ENCODE data around the gene BBS9. TPM values are rescaled to one million over a fixed set of nuclear protein-coding genes. Genes with fewer than 3 reads are reported as not detected.

The BBS9 gene
- total and polyA plus RNA-seq, 9 of the 15 experiments (the other 6 are each of a cell fraction or from before 2014, with no cell fraction given): 0.77 to 3.3 (median 2.4) TPM

GRCh38 chr7:33632840-33633525 is 503.6 kb downstream of the BBS9 start:
- no peaks in the 10 kb centered on the region for H3K27me3 ChIP-seq (ENCODE audit: control insufficient read depth in 2 of 2, insufficient read depth in 2 of 2, low read length in 2 of 2)
- ATAC-seq (no peak), DNase-seq (ENCODE audit: extremely low read depth in 1 of 4, low spot score in 3 of 4) (no peak), FAIRE-seq (no peak)
- H2AFZ ChIP-seq (ENCODE audit: low read depth, low read length): no peak overlapping the region
- H3K9ac ChIP-seq (ENCODE audit: insufficient read depth in 1 of 2, low read depth in 2 of 2, low read length in 2 of 2): no peak overlapping the region
- no peak overlapping the region for H3K4me3 ChIP-seq
- no peaks in the 10 kb centered on the region for H3K79me2 ChIP-seq (ENCODE audit: control insufficient read depth, insufficient read depth, low read length)
- H3K4me2 ChIP-seq (ENCODE audit: insufficient read depth, low read length): no peak overlapping the region
- H3K9me3 ChIP-seq (replicated peaks; ENCODE audit: control insufficient read depth, insufficient read depth, low read depth, low read length): no peaks in the 10 kb centered on the region
- TF ChIP-seq RCOR1 (IDR thresholded peaks at IDR 0.05; ENCODE audit: borderline replicate concordance in 1 of 2, low read depth in 2 of 2, low read length in 2 of 2) (no peak), YY1 (IDR thresholded peaks at IDR 0.05; ENCODE audit: borderline replicate concordance in 1 of 3, control insufficient read depth in 1 of 3, extremely low read depth in 1 of 3, insufficient read depth in 3 of 3, insufficient read length in 1 of 3, insufficient replicate concordance in 2 of 3, low read depth in 1 of 3, low read length in 2 of 3) (no peak), TARDBP (IDR thresholded peaks at IDR 0.05) (no peak), KLF10 (CRISPR knock-in tag; IDR thresholded peaks at IDR 0.05) (no peak), ZNF436 (CRISPR knock-in tag; IDR thresholded peaks at IDR 0.05) (no peak), CUX1 (CRISPR knock-in tag; IDR thresholded peaks at IDR 0.05) (no peak), TEAD1 (CRISPR knock-in tag; IDR thresholded peaks at IDR 0.05) (no peak), TAF9B (IDR thresholded peaks at IDR 0.05; ENCODE audit: partially characterized antibody) (no peak), TBL1XR1 (IDR thresholded peaks at IDR 0.05; ENCODE audit: low read length in 2 of 2) (no peak), BRD9 (IDR thresholded peaks at IDR 0.05; ENCODE audit: low read depth, partially characterized antibody) (no peak)
- CTCF ChIA-PET (ENCODE audit: low intra/inter-chr PET ratio): no interaction called here
- no peaks in the 10 kb centered on the region for H3K9me1 ChIP-seq (ENCODE audit: control insufficient read depth, insufficient read depth, low read length)
- WGBS (ENCODE audit: insufficient coverage, low coverage, missing lambda C conversion rate): 0% methylated on average over 6 of the region's 6 CpGs
- H3K4me1 ChIP-seq (replicated peaks in 1 of 2; ENCODE audit: control insufficient read depth in 2 of 2, insufficient read depth in 2 of 2, low read length in 2 of 2): no peaks in the 10 kb centered on the region
- intact Hi-C loops (cut with micrococcal nuclease): no loop called here
- H4K20me1 ChIP-seq (replicated peaks; ENCODE audit: control insufficient read depth, insufficient read depth, low read length): no peaks in the 10 kb centered on the region
- POLR2A ChIA-PET: no interaction called here
- H3K27ac ChIP-seq (ENCODE audit: extremely low read depth, low read depth, low read length): no peak overlapping the region
- in situ Hi-C loops (cut with MboI): no loop called here
- no peaks in the 10 kb centered on the region for H3K36me3 ChIP-seq (ENCODE audit: control insufficient read depth, insufficient read depth, low read length)
- BruUV-seq (replicated peaks): no TSS peak

Measured in K562 (cell line).